Fibroblast of lung (primary cell): Measurements from ENCODE around the gene RAB3GAP1.

Experiments
- EZH2 ChIP-seq: IDR thresholded peaks from 2 replicates; pipeline ENCODE4 v1.5.1; 2012; ENCODE audit warnings: low read length, control low read depth, mild to moderate bottlenecking; ENCODE audit errors: missing control alignments
- TF ChIP-seq, protein P1 (sequence below), 2 donors: IDR thresholded peaks in 1 of 2; conservative IDR thresholded peaks in 1 of 2; 1 replicate in 1 of 2; 2 replicates in 1 of 2; pipeline ENCODE4 v1.5.1; 2011 to 2012; ENCODE audit warnings: low read length in 2 of 2, control low read depth in 1 of 2, inconsistent platforms in 1 of 2, low read depth in 1 of 2, mild to moderate bottlenecking in 1 of 2

DNA sequence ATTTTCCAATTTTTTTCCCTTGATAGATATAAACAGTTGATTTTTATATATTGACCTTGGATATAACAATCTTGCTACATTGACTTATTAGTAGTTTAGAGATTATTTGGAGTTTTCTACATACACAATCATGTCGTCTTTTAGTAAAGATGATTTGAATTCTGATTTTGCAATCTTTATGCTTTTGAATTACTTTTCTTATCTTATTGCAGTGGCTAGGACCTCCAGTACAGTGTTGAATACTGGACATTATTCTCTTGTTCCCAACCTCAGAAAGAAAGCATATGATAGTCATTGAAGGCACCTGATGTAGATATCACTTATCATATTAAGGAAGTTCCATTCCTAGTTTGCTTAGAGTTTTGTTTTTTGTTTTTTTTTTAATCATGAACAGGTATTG, 90.2 kb downstream of the RAB3GAP1 start:
- TF ChIP-seq, protein P1, sequence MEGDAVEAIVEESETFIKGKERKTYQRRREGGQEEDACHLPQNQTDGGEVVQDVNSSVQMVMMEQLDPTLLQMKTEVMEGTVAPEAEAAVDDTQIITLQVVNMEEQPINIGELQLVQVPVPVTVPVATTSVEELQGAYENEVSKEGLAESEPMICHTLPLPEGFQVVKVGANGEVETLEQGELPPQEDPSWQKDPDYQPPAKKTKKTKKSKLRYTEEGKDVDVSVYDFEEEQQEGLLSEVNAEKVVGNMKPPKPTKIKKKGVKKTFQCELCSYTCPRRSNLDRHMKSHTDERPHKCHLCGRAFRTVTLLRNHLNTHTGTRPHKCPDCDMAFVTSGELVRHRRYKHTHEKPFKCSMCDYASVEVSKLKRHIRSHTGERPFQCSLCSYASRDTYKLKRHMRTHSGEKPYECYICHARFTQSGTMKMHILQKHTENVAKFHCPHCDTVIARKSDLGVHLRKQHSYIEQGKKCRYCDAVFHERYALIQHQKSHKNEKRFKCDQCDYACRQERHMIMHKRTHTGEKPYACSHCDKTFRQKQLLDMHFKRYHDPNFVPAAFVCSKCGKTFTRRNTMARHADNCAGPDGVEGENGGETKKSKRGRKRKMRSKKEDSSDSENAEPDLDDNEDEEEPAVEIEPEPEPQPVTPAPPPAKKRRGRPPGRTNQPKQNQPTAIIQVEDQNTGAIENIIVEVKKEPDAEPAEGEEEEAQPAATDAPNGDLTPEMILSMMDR (conservative IDR thresholded peaks at IDR 0.05 in 1 of 2, IDR thresholded peaks at IDR 0.05 in 1 of 2; ENCODE audit: low read depth in 1 of 2, low read length in 2 of 2) = no peak
- no peak for TF ChIP-seq EZH2
